K562 treated with DMSO at 1 percent for 12 hours (cell line): ENCODE measurements around the gene SCAI. TPM values are rescaled to one million over a fixed set of nuclear protein-coding genes. Genes with fewer than 3 reads are reported as not detected.

Experiments used
- total RNA-seq: library from RNA; unstranded; fragments of 300-600 nt; gene quantifications from 2 replicates; pipeline ENCODE4 v1.2.3, GENCODE V29; 2022; ENCODE audit not compliant: insufficient read depth

SCAI gene
- total RNA-seq = 0.74 and 5.5 TPM in 2 replicates

DNA sequence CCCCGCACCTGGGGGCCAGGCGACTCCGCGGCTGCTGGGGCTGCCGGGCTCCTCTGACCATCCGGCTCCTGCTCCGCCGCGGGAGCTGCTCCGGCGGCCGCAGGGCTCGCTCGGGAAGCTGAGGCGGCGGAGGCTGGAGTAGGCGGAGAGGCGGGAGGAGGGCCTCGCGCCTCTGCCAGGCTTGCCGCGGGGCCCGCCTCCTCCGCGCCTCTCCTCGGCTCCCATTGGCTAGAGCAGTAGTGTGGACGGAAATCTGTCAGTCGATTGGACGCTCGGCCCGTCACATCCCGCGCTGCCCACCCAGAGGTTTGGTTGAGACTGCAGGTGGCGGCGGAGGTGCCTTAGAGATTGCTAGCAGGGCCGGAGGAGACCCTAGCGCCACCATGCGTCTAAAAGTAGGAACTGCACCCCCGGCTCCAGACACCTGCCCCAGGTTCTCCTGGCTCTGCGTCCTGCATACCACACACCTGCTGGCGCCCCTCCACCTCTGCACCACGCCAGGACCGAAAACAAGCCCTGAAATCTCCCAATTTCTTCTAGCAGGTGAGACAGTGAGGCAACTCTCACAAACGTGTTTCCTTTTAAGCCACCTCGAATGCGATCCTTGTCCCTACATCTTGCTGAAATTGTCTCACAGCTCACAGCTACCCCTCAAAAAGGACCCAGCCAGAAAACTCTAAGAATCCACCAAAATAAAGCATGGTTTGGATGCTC, at the start of gene SCAI:
SCAI (minus strand) TSS at position 152 of the 714 bp plus-strand sequence; CDS start at position 61, 91 bp downstream.

DNA sequence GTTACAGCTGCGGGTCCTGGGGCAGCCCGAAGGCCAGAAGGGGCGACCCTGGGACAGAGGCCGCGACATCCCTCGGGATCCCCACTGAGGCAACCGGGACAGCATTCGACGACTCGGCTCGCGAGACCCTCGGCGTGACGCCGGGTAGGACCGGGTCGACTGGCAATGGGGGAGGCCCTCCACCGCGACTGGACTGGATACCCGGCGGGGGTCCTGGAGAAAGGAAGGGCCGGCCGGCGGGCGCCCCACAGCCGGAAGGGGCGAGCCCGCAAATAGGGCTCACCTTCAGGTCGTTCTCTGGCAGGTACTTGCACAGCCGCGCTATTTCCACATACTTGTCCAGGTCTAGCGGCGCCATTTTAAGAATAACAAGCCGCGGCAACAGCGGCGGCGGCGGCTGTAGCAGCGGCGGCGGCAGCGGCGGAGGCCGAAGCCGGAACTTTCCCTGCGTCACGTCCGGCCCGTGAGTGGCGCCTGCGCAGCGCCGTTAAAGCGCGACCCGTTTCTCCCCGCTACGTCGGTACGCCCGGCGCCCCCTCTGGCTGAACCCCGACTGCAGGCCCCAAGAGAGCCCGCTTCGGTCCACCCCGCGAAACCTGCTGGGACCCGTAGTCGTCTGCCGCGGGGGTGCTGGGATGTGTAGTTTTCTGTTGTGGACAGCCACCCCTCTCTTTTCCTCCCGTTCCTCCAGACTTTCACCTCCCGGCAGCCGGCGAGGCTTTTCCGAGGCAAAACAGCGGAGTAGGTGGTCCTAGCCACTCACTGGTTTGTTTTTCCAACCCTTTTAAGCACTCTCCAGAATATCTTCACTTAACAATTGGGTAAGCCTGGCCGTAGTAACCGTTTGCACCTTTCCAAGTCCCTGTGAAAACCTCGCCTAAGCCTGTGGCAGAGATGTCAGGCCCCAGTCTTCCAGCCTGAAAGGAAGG, 46.3 kb upstream of the SCAI start, which contains the start of gene PPP6C:
PPP6C (minus strand) TSS at position 443 of the 929 bp plus-strand sequence; CDS start at position 358, 85 bp downstream.

DNA sequence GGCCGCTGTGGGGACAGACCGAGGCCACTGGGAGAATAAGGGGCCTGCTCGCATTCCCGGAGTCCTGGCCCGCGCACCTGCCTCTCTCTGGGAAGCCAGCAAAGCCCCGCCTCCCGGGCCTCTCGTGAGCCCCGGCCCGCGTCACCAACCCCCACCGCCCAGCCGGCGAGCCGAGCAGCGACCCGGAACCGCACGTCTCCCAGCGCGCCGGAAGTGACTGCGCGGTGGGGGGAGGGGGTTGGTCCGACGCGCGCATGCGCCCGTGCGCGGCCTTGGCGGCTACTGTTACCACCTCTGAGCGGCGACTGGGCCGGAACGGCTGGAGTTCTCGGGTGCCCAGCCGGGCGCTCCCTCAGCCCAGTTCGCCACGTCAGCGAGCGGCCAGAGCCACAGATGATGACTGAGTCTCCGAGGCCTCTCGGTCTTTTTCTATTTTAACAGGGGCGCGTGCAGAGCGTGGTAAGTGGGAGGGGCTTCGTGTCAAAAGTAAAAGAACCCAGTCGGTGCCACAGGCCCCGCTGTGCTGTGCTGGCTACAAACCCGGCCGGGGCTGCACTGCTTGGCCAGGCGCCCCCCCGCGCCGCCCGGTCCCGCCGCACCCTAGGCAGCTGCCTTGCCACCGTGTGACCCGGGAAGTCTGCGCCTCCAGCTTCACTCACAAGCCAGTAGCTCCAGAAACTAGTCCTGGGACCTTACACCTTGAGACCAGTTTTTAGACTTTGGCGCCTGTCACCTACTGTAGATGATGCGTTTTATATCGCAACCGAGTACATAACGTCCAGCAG, 202.2 kb downstream of the SCAI start, which contains the start of gene GOLGA1:
GOLGA1 (minus strand) TSS at position 190 of the 785 bp plus-strand sequence. CDS start 2,372 bp downstream, outside the sequence.

Other genes with a start within 250 kb of the SCAI start
- 4.4 and 11.7 TPM in 2 replicates for gene GOLGA1, start 202.4 kb downstream of the SCAI start, total RNA-seq
- 15.6 and 30.0 TPM in 2 replicates for gene PPP6C, start 46.3 kb upstream of the SCAI start, total RNA-seq
- 17.4 and 20.1 TPM in 2 replicates for gene RABEPK, start 57.0 kb upstream of the SCAI start, total RNA-seq
- gene HSPA5, start 97.8 kb upstream of the SCAI start, total RNA-seq = 199 and 353 TPM in 2 replicates
- 10.9 and 46.7 TPM in 2 replicates for gene GAPVD1, start 118.3 kb upstream of the SCAI start, total RNA-seq